HEK293 (cell line): ENCODE results near the gene DGKK.

Experiments used
- CTCF ChIA-PET: fragments of 350-600 bp; formaldehyde crosslinking; extraction: SDS; loops from one replicate; lab custom pipeline; 2021; ENCODE audit warnings: antibody characterized with exemption; lab: Yijun Ruan, JAX
- POLR2A ChIA-PET: fragments of 300-600 bp; formaldehyde crosslinking; extraction: SDS; loops from one replicate; lab custom pipeline; 2020; ENCODE audit warnings: antibody characterized with exemption, inconsistent platforms; lab: Yijun Ruan, JAX
- H3K27ac ChIP-seq: fragments of 200-500 bp; sonication (Bioruptor generic); 2 replicates; pipeline ENCODE4 v1.5.1; 2014; ENCODE audit warnings: low read depth, low read length, control low read depth, inconsistent platforms; ENCODE audit errors: extremely low read depth
- H3K36me3 ChIP-seq, 2 experiments: fragments of 200-500 bp in 1 of 2; sonication (Bioruptor generic) in 1 of 2; 1 replicate in 1 of 2; 2 replicates in 1 of 2; pipeline ENCODE4 v1.5.1; 2014 to 2017; ENCODE audit warnings: inconsistent platforms in 2 of 2, low read length in 2 of 2; ENCODE audit not compliant: control insufficient read depth in 2 of 2, insufficient read depth in 1 of 2
- H3K4me1 ChIP-seq: fragments of 200-500 bp; sonication (Bioruptor generic); 2 replicates; pipeline ENCODE4 v1.5.1; 2014; ENCODE audit warnings: mild to moderate bottlenecking, low read length, inconsistent platforms; ENCODE audit not compliant: control insufficient read depth, insufficient read depth
- H3K4me3 ChIP-seq: 2 replicates; pipeline ENCODE4 v1.5.1; 2011; ENCODE audit warnings: low read depth, mild to moderate bottlenecking, control low read depth, low read length, moderate library complexity
- H3K9me3 ChIP-seq: fragments of 200-500 bp; sonication (Bioruptor generic); 2 replicates; pipeline ENCODE4 v1.5.1; 2014; ENCODE audit warnings: low read depth, low read length, inconsistent platforms; ENCODE audit not compliant: control insufficient read depth, insufficient read depth
- KLF1 ChIP-seq: fragments of 450-650 bp; formaldehyde crosslinking; IDR thresholded peaks from 2 replicates; pipeline ENCODE4 v1.5.1; 2016; ENCODE audit warnings: missing biosample characterization, missing genetic modification characterization
- KLF10 ChIP-seq: fragments of 450-650 bp; IDR thresholded peaks from 2 replicates; pipeline ENCODE4 v1.5.1; 2018; ENCODE audit warnings: missing biosample characterization, mild to moderate bottlenecking, missing genetic modification characterization
- KLF7 ChIP-seq: fragments of 450-650 bp; formaldehyde crosslinking; IDR thresholded peaks from 2 replicates; pipeline ENCODE4 v1.5.1; 2016; ENCODE audit warnings: missing biosample characterization, missing genetic modification characterization, borderline replicate concordance
- KLF9 ChIP-seq: fragments of 450-650 bp; formaldehyde crosslinking; IDR thresholded peaks from 2 replicates; pipeline ENCODE4 v1.5.1; 2016; ENCODE audit warnings: missing biosample characterization, missing genetic modification characterization, low read depth
- WT1 ChIP-seq: fragments of 450-650 bp; formaldehyde crosslinking; IDR thresholded peaks from 2 replicates; pipeline ENCODE4 v1.5.1; 2016; ENCODE audit warnings: missing biosample characterization, missing genetic modification characterization
- ZFP37 ChIP-seq: fragments of 450-650 bp; formaldehyde crosslinking; IDR thresholded peaks from 2 replicates; pipeline ENCODE4 v1.5.1; 2016; ENCODE audit warnings: missing biosample characterization, missing genetic modification characterization
- ZNF121 ChIP-seq: fragments of 450-650 bp; formaldehyde crosslinking; IDR thresholded peaks from 2 replicates; pipeline ENCODE4 v1.5.1; 2016; ENCODE audit warnings: missing biosample characterization, missing genetic modification characterization
- ZNF146 ChIP-seq: fragments of 450-650 bp; formaldehyde crosslinking; IDR thresholded peaks from 2 replicates; pipeline ENCODE4 v1.5.1; 2016; ENCODE audit warnings: missing biosample characterization, missing genetic modification characterization
- ZNF169 ChIP-seq: fragments of 450-650 bp; formaldehyde crosslinking; IDR thresholded peaks from 2 replicates; pipeline ENCODE4 v1.5.1; 2016; ENCODE audit warnings: missing biosample characterization, missing genetic modification characterization
- ZNF350 ChIP-seq: fragments of 450-650 bp; formaldehyde crosslinking; IDR thresholded peaks from 2 replicates; pipeline ENCODE4 v1.5.0; 2017; ENCODE audit warnings: missing biosample characterization, mild to moderate bottlenecking, missing genetic modification characterization
- ZNF404 ChIP-seq: fragments of 450-650 bp; formaldehyde crosslinking; IDR thresholded peaks from 2 replicates; pipeline ENCODE4 v1.5.1; 2017; ENCODE audit warnings: missing biosample characterization, missing genetic modification characterization
- ZNF423 ChIP-seq: fragments of 450-650 bp; formaldehyde crosslinking; IDR thresholded peaks from 2 replicates; pipeline ENCODE4 v1.5.1; 2016; ENCODE audit warnings: missing biosample characterization, missing genetic modification characterization
- ZNF664 ChIP-seq: fragments of 450-650 bp; formaldehyde crosslinking; IDR thresholded peaks from 2 replicates; pipeline ENCODE4 v1.5.1; 2016; ENCODE audit warnings: missing biosample characterization, missing genetic modification characterization
- ZNF701 ChIP-seq: fragments of 450-650 bp; formaldehyde crosslinking; IDR thresholded peaks from 2 replicates; pipeline ENCODE4 v1.5.1; 2016; ENCODE audit warnings: missing biosample characterization, missing genetic modification characterization
- ZNF776 ChIP-seq: fragments of 450-650 bp; formaldehyde crosslinking; IDR thresholded peaks from 2 replicates; pipeline ENCODE4 v1.5.0; 2017; ENCODE audit warnings: missing biosample characterization, missing genetic modification characterization, borderline replicate concordance
- ZXDB ChIP-seq: fragments of 450-650 bp; formaldehyde crosslinking; IDR thresholded peaks from 2 replicates; pipeline ENCODE4 v1.5.1; 2016; ENCODE audit warnings: missing biosample characterization, missing genetic modification characterization
- TF ChIP-seq, protein P1 (sequence below): fragments of 450-650 bp; formaldehyde crosslinking; IDR thresholded peaks from 2 replicates; pipeline ENCODE4 v1.5.1; 2017; ENCODE audit warnings: missing biosample characterization, missing genetic modification characterization
- TF ChIP-seq, protein P2 (sequence below): fragments of 450-650 bp; formaldehyde crosslinking; conservative IDR thresholded peaks from 2 replicates; pipeline ENCODE4 v1.5.1; 2016; ENCODE audit warnings: low read depth, missing biosample characterization, missing genetic modification characterization
- TF ChIP-seq, protein P3 (sequence below): fragments of 450-650 bp; formaldehyde crosslinking; IDR thresholded peaks from 2 replicates; pipeline ENCODE4 v1.5.1; 2016; ENCODE audit warnings: missing biosample characterization, missing genetic modification characterization
- TF ChIP-seq, protein P4 (sequence below): fragments of 450-650 bp; formaldehyde crosslinking; IDR thresholded peaks from 2 replicates; pipeline ENCODE4 v1.5.1; 2016; ENCODE audit warnings: missing biosample characterization, missing genetic modification characterization

DGKK gene

DNA sequence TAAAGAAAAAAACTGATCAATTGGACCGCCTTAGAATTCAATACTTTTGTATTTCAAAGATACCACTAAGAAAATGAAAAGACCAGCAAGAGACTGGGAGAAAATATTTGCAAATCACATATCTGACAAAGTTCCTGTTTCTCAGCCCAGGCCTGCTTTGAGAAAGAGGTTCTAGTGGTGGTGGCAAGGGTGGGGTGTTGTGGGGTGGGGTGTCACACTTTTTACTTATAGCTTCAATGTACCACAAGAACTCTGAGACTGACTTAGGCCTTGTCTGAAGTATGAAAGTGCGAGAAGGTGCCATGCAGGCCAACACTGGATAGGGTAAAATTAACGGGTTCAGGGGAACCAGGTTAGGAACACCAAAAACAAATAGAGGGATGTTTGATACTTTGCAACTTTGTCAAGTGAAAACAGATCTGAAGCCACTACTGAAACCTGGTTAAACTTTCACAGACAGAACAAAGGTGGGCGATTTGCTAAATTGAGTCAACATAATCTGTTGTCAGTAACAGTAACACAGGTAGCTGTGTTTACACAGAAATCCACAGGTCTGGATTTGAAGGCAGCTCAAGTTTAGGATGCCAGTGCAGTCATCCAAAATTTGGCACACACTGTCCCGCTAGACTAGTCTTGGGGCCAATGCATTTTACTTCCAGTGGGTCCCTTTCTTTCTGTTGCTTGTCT, 88.8 kb downstream of the DGKK start:
- POLR2A ChIA-PET, result no interaction called here
- Histone ChIP-seq H3K4me1 (no peaks in the 10 kb centered on the region), H3K36me3 (no peaks in the 10 kb centered on the region), H3K9me3 (no peaks in the 10 kb centered on the region), H3K27ac (no peak overlapping the region), H3K4me3 (no peak overlapping the region)
- CTCF ChIA-PET, result no interaction called here
- TF ChIP-seq ZFP37, result no peak
- TF ChIP-seq KLF10 (tag by site-specific recombination), result no peak
- no peak for TF ChIP-seq ZNF701
- no peak for TF ChIP-seq KLF7 (tag by site-specific recombination)
- TF ChIP-seq ZNF169 (tag by site-specific recombination), result no peak
- no peak for TF ChIP-seq ZNF121 (tag by site-specific recombination)
- no peak for TF ChIP-seq KLF9 (tag by site-specific recombination)
- TF ChIP-seq ZNF776 (tag by site-specific recombination), result no peak

DNA sequence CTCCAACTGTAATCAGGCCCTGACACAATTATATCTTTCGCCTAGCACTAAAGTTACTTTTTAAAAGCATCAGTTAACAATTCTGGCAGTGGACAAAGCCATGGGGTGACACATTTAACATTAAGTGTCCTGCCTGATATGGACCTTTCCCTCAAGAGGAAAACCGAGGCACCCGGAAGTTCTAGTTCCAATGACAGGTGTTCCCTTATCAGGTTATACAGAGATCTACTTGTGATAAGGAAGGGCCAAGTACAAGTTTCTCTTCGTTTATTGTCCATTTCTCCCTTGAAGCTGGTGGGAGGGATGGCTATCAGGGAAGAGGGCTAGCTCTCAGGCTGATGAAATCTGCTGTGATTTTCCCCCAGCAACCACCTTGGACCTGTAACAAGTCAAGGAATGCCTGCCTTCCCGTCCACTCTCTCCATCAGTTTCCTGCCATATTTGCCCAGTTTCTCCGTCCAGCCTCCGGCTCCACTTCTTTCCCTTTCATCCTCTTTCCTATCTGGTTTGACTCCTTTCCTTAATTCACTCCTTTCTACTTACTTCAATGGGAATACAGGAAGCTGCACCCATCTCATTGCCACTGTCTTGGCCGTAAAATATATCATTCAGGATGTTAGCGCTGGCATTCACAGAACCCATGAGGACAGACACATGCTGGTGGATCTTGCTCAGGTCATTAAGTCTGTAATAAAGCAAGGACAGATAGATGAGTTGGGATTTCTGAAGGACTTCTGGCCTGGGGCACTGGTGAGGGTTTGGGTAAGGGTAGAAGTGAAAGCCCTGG, 95.0 kb downstream of the DGKK start:
- TF ChIP-seq, protein P1, sequence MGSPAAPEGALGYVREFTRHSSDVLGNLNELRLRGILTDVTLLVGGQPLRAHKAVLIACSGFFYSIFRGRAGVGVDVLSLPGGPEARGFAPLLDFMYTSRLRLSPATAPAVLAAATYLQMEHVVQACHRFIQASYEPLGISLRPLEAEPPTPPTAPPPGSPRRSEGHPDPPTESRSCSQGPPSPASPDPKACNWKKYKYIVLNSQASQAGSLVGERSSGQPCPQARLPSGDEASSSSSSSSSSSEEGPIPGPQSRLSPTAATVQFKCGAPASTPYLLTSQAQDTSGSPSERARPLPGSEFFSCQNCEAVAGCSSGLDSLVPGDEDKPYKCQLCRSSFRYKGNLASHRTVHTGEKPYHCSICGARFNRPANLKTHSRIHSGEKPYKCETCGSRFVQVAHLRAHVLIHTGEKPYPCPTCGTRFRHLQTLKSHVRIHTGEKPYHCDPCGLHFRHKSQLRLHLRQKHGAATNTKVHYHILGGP (tag by site-specific recombination), result no peak
- TF ChIP-seq KLF1 (tag by site-specific recombination), result no peak
- no peak for TF ChIP-seq ZNF664
- no peak for TF ChIP-seq ZNF423 (tag by site-specific recombination)
- no peak for TF ChIP-seq ZXDB (tag by site-specific recombination)
- no peak for TF ChIP-seq ZNF350 (tag by site-specific recombination)
- no peak for TF ChIP-seq ZNF146 (tag by site-specific recombination)
- TF ChIP-seq, protein P2, sequence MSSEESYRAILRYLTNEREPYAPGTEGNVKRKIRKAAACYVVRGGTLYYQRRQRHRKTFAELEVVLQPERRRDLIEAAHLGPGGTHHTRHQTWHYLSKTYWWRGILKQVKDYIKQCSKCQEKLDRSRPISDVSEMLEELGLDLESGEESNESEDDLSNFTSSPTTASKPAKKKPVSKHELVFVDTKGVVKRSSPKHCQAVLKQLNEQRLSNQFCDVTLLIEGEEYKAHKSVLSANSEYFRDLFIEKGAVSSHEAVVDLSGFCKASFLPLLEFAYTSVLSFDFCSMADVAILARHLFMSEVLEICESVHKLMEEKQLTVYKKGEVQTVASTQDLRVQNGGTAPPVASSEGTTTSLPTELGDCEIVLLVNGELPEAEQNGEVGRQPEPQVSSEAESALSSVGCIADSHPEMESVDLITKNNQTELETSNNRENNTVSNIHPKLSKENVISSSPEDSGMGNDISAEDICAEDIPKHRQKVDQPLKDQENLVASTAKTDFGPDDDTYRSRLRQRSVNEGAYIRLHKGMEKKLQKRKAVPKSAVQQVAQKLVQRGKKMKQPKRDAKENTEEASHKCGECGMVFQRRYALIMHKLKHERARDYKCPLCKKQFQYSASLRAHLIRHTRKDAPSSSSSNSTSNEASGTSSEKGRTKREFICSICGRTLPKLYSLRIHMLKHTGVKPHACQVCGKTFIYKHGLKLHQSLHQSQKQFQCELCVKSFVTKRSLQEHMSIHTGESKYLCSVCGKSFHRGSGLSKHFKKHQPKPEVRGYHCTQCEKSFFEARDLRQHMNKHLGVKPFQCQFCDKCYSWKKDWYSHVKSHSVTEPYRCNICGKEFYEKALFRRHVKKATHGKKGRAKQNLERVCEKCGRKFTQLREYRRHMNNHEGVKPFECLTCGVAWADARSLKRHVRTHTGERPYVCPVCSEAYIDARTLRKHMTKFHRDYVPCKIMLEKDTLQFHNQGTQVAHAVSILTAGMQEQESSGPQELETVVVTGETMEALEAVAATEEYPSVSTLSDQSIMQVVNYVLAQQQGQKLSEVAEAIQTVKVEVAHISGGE (tag by site-specific recombination), result no peak
- TF ChIP-seq, protein P3, sequence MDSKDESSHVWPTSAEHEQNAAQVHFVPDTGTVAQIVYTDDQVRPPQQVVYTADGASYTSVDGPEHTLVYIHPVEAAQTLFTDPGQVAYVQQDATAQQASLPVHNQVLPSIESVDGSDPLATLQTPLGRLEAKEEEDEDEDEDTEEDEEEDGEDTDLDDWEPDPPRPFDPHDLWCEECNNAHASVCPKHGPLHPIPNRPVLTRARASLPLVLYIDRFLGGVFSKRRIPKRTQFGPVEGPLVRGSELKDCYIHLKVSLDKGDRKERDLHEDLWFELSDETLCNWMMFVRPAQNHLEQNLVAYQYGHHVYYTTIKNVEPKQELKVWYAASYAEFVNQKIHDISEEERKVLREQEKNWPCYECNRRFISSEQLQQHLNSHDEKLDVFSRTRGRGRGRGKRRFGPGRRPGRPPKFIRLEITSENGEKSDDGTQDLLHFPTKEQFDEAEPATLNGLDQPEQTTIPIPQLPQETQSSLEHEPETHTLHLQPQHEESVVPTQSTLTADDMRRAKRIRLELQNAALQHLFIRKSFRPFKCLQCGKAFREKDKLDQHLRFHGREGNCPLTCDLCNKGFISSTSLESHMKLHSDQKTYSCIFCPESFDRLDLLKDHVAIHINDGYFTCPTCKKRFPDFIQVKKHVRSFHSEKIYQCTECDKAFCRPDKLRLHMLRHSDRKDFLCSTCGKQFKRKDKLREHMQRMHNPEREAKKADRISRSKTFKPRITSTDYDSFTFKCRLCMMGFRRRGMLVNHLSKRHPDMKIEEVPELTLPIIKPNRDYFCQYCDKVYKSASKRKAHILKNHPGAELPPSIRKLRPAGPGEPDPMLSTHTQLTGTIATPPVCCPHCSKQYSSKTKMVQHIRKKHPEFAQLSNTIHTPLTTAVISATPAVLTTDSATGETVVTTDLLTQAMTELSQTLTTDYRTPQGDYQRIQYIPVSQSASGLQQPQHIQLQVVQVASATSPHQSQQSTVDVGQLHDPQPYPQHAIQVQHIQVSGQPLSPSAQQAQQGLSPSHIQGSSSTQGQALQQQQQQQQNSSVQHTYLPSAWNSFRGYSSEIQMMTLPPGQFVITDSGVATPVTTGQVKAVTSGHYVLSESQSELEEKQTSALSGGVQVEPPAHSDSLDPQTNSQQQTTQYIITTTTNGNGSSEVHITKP (tag by site-specific recombination), result no peak
- TF ChIP-seq ZNF404 (tag by site-specific recombination), result no peak
- TF ChIP-seq WT1 (tag by site-specific recombination), result no peak
- TF ChIP-seq, protein P4, sequence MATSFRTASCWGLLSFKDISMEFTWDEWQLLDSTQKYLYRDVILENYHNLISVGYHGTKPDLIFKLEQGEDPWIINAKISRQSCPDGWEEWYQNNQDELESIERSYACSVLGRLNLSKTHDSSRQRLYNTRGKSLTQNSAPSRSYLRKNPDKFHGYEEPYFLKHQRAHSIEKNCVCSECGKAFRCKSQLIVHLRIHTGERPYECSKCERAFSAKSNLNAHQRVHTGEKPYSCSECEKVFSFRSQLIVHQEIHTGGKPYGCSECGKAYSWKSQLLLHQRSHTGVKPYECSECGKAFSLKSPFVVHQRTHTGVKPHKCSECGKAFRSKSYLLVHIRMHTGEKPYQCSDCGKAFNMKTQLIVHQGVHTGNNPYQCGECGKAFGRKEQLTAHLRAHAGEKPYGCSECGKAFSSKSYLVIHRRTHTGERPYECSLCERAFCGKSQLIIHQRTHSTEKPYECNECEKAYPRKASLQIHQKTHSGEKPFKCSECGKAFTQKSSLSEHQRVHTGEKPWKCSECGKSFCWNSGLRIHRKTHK (tag by site-specific recombination), result no peak

More for the DNA sequence above, 95.0 kb downstream of the DGKK start:
- Histone ChIP-seq H3K9me3 (no peaks in the 10 kb centered on the region), H3K27ac (no peak overlapping the region), H3K4me1 (no peaks in the 10 kb centered on the region), H3K4me3 (no peak overlapping the region), H3K36me3 (no peaks in the 10 kb centered on the region)
- CTCF ChIA-PET, result no interaction called here
- POLR2A ChIA-PET, result no interaction called here
